SK-N-SH (cell line): ENCODE measurements around the gene INF2. TPM values are rescaled to one million over a fixed set of nuclear protein-coding genes. Genes with fewer than 3 reads are reported as not detected.

Experiments used
- CTCF ChIA-PET: fragments of 300-600, 350-600 bp; formaldehyde crosslinking; extraction: SDS; loops from one replicate; lab custom pipeline; 2021; lab: Yijun Ruan, JAX
- POLR2A ChIA-PET: fragments of 350-600 bp; sonication (Branson Sonifier 250); formaldehyde crosslinking; extraction: SDS; loops from one replicate; lab custom pipeline; 2020; ENCODE audit warnings: antibody characterized with exemption, inconsistent platforms; lab: Yijun Ruan, JAX
- DNase-seq: peaks from one replicate; pipeline ENCODE4 v3.0.0; 2012
- H2AFZ ChIP-seq: fragments of 200-600 bp; sonication (generic); 2 replicates; pipeline ENCODE4 v1.8.1; 2016; ENCODE audit warnings: antibody characterized with exemption, mild to moderate bottlenecking, low read depth
- H3F3A ChIP-seq: fragments of 200-600 bp; sonication (generic); replicated peaks from 2 replicates; pipeline ENCODE3; 2016; ENCODE audit warnings: antibody characterized with exemption, mild to moderate bottlenecking; ENCODE audit not compliant: insufficient read depth
- H3K27ac ChIP-seq, 2 experiments: fragments of 200-500 bp in 1 of 2; fragments of 200-600 bp in 1 of 2; sonication (Bioruptor generic) in 1 of 2; sonication (generic), shearing (Covaris generic) in 1 of 2; 2 replicates each; pipeline versions ENCODE4 v1.5.1 to v1.6.1; 2014 to 2016; ENCODE audit warnings: low read depth in 2 of 2, inconsistent platforms in 1 of 2, low read length in 1 of 2, mild to moderate bottlenecking in 1 of 2, mixed read lengths in 1 of 2
- H3K27me3 ChIP-seq: fragments of 200-600 bp; sonication (generic), shearing (Covaris generic); 2 replicates; pipeline ENCODE4 v1.6.1; 2016; ENCODE audit warnings: mixed run types; ENCODE audit not compliant: insufficient read depth
- H3K36me3 ChIP-seq, 2 experiments: fragments of 200-500 bp in 1 of 2; fragments of 200-600 bp in 1 of 2; sonication (Bioruptor generic) in 1 of 2; sonication (generic) in 1 of 2; replicated peaks in 1 of 2; 2 replicates each; pipeline versions ENCODE3 to v1.5.1; 2014 to 2016; ENCODE audit warnings: low read length in 1 of 2, mild to moderate bottlenecking in 1 of 2; ENCODE audit not compliant: insufficient read depth in 2 of 2, control insufficient read depth in 1 of 2
- H3K4me1 ChIP-seq, 2 experiments: fragments of 200-500 bp in 1 of 2; fragments of 200-600 bp in 1 of 2; sonication (Bioruptor generic) in 1 of 2; sonication (generic), shearing (Covaris generic) in 1 of 2; 2 replicates each; pipeline versions ENCODE4 v1.5.1 to v1.6.1; 2014 to 2016; ENCODE audit warnings: low read depth in 1 of 2, low read length in 1 of 2, mixed run types in 1 of 2; ENCODE audit not compliant: insufficient read depth in 2 of 2, control insufficient read depth in 1 of 2
- H3K4me2 ChIP-seq: fragments of 200-600 bp; sonication (generic), shearing (Covaris generic); 2 replicates; pipeline ENCODE4 v1.6.1; 2017; ENCODE audit warnings: mixed run types
- H3K4me3 ChIP-seq, 2 experiments: fragments of 200-500 bp in 1 of 2; fragments of 200-600 bp in 1 of 2; sonication (Bioruptor generic) in 1 of 2; sonication (generic), shearing (Covaris generic) in 1 of 2; 2 replicates each; pipeline versions ENCODE4 v1.5.1 to v1.8.1; 2014 to 2016; ENCODE audit warnings: low read depth in 2 of 2, inconsistent platforms in 1 of 2, low read length in 1 of 2, mild to moderate bottlenecking in 1 of 2, mixed read lengths in 1 of 2, moderate library complexity in 1 of 2
- H3K79me2 ChIP-seq: fragments of 200-600 bp; sonication (generic); 2 replicates; pipeline ENCODE4 v1.8.1; 2017; ENCODE audit warnings: mild to moderate bottlenecking; ENCODE audit not compliant: insufficient read depth
- H3K9ac ChIP-seq: fragments of 200-600 bp; sonication (generic); 2 replicates; pipeline ENCODE4 v1.6.1; 2017; ENCODE audit warnings: mixed run types
- H3K9me2 ChIP-seq: fragments of 200-600 bp; sonication (generic); 2 replicates; pipeline ENCODE4 v1.6.1; 2017; ENCODE audit warnings: mixed run types
- H3K9me3 ChIP-seq: fragments of 200-600 bp; sonication (generic); 2 replicates; pipeline ENCODE4 v1.6.1; 2017; ENCODE audit warnings: mixed run types, mild to moderate bottlenecking, moderate library complexity
- H4K20me1 ChIP-seq: fragments of 200-600 bp; sonication (generic); 2 replicates; pipeline ENCODE4 v1.6.1; 2017; ENCODE audit warnings: mild to moderate bottlenecking, mixed run types; ENCODE audit not compliant: insufficient read depth
- CHD2 ChIP-seq: fragments of 150-350 bp; IDR thresholded peaks from 2 replicates; pipeline ENCODE4 v1.6.1; 2018; ENCODE audit warnings: low read length; ENCODE audit not compliant: partially characterized antibody
- CTCF ChIP-seq: fragments of 200-600 bp; sonication (generic); IDR thresholded peaks from 2 replicates; pipeline ENCODE4 v1.6.1; 2017; ENCODE audit warnings: antibody characterized with exemption, mild to moderate bottlenecking, moderate library complexity
- EZH2phosphoT487 ChIP-seq: fragments of 200-600 bp; sonication (generic); IDR thresholded peaks from 2 replicates; pipeline ENCODE4 v1.6.1; 2017; ENCODE audit warnings: low read depth, mixed run types, mild to moderate bottlenecking, antibody characterized with exemption, moderate library complexity, borderline replicate concordance
- FOXM1 ChIP-seq: IDR thresholded peaks from 2 replicates; pipeline ENCODE4 v1.4.0; 2012; ENCODE audit warnings: low read depth, mild to moderate bottlenecking
- PBX3 ChIP-seq: IDR thresholded peaks from 2 replicates; pipeline ENCODE4; 2012
- POLR2AphosphoS5 ChIP-seq: IDR thresholded peaks from 2 replicates; pipeline ENCODE4 v1.6.1; 2012; ENCODE audit warnings: low read depth, low read length
- REST ChIP-seq: IDR thresholded peaks from 2 replicates; pipeline ENCODE4 v1.6.1; 2012; ENCODE audit warnings: mild to moderate bottlenecking, low read depth, low read length, moderate library complexity
- RFX5 ChIP-seq: IDR thresholded peaks from 2 replicates; pipeline ENCODE4 v1.6.1; 2012; ENCODE audit warnings: mild to moderate bottlenecking, improper control_type of control experiment, low read length
- SIN3A ChIP-seq: IDR thresholded peaks from 2 replicates; pipeline ENCODE4 v1.6.1; 2012; ENCODE audit warnings: low read depth, mild to moderate bottlenecking, low read length, moderate library complexity, borderline replicate concordance
- SMC3 ChIP-seq: IDR thresholded peaks from 2 replicates; pipeline ENCODE4 v1.6.1; 2012; ENCODE audit warnings: low read depth, low read length, improper control_type of control experiment
- WGBS: methylation state at CpG from one replicate; pipeline ENCODE4 v1.1.6; 2017; ENCODE audit warnings: low lambda C conversion rate; 5-methylcytosine and 5-hydroxymethylcytosine counted together
- polyA plus RNA-seq, 3 experiments: library from polyadenylated mRNA; depleted of rRNA; stranded (reverse); fragments of >200 nt; gene quantifications; 2 replicates each; pipeline ENCODE4 v1.2.3, GENCODE V29; 2012

Gene INF2
- polyA plus RNA-seq, 1 of the 3 experiments (the other 2 are of a cell fraction) = 32.5 TPM

GRCh38 chr14:104752423-104752734 is 63.0 kb downstream of the INF2 start:
- H2AFZ ChIP-seq = peak overlapping the region; percentile 99
- peak overlapping the region; percentile 97 for H3K4me2 ChIP-seq
- H3K9me3 ChIP-seq = no peaks in the 10 kb centered on the region
- peaks cover 31% of the 10 kb centered on the region for H4K20me1 ChIP-seq
- CTCF ChIA-PET = interaction anchor here (0.8 to 4.1 kb wide), 7 partner anchors 15 to 96 kb away, joined by 3 to 37 read pairs (median 5); partner anchors contain the start of gene ADSS1
- H3K4me1 ChIP-seq = peaks cover 8 to 14% of the 10 kb centered on the region in 2 experiments; a peak in 3 of 4 replicates
- H3K9me2 ChIP-seq = no peaks in the 10 kb centered on the region
- TF ChIP-seq PBX3 (no peak), POLR2AphosphoS5 (peak; percentile 41; the same call in 1 of the 2 replicates), SMC3 (no peak), EZH2phosphoT487 (no peak), CHD2 (no peak), SIN3A (peak; percentile 79; the same call in 1 of the 2 replicates), RFX5 (no peak), FOXM1 (no peak), CTCF (no peak), REST (no peak)
- peak overlapping the region; percentile 4 to 47; a peak in 3 of 4 replicates for H3K27ac ChIP-seq
- POLR2A ChIA-PET = interaction anchor here (0.7 to 1.4 kb wide), 5 partner anchors 18 to 269 kb away, joined by 3 to 8 read pairs (median 3); partner anchors contain the start of gene CDCA4
- H3F3A ChIP-seq = peaks cover 7% of the 10 kb centered on the region
- no peak for DNase-seq
- H3K79me2 ChIP-seq = peaks cover 42% of the 10 kb centered on the region
- peaks cover 8 to 17% of the 10 kb centered on the region in 2 experiments for H3K36me3 ChIP-seq
- 4% methylated on average over 8 of the region's 21 CpGs for WGBS
- H3K27me3 ChIP-seq = no peaks in the 10 kb centered on the region
- peak overlapping the region; percentile 88 to 99 for H3K4me3 ChIP-seq
- peak overlapping the region; percentile 75 for H3K9ac ChIP-seq
